Stimulated activated naive B cell treated with anti-CD40 and anti-IgM and Interleukin-4, amounts not matched to agents 10 μg/mL and 1 μg/mL and 100 μg/mL, for 72 hours (primary cell): ENCODE results near the gene FRAS1.
"Not testable (repeated sequence)": the region's sequence is repeated elsewhere in the genome, so short reads cannot be mapped to it uniquely, and the experiment has no call there.

ENCODE experiments used
- ATAC-seq, 2 donors: fragments of 150-1000 bp; cut with Tn5 transposase; replicated peaks; 2 replicates each; pipeline ENCODE4 v1.10.0; 2021; ENCODE audit warnings: moderate library complexity in 1 of 2
- DNase-seq: peaks from one replicate; pipeline ENCODE4 v3.0.0; 2021
- H3K27ac Mint-ChIP-seq: one replicate; pipeline ENCODE4 v1.8.0; 2022; ENCODE audit warnings: mild to moderate bottlenecking, mixed read lengths
- H3K27me3 Mint-ChIP-seq, 2 donors: one replicate each; pipeline ENCODE4 v1.8.0; 2022; ENCODE audit warnings: mixed read lengths in 2 of 2
- H3K36me3 Mint-ChIP-seq, 2 donors: one replicate each; pipeline ENCODE4 v1.8.0; 2022; ENCODE audit warnings: mixed read lengths in 2 of 2, mild to moderate bottlenecking in 1 of 2
- H3K4me1 Mint-ChIP-seq, 2 donors: one replicate each; pipeline ENCODE4 v1.8.0; 2022; ENCODE audit warnings: mixed read lengths in 2 of 2, mild to moderate bottlenecking in 1 of 2
- H3K4me3 Mint-ChIP-seq, 2 donors: one replicate each; pipeline ENCODE4 v1.8.0; 2022; ENCODE audit warnings: mild to moderate bottlenecking in 2 of 2, mixed read lengths in 2 of 2, moderate library complexity in 1 of 2
- H3K9me3 Mint-ChIP-seq, 2 donors: one replicate each; pipeline ENCODE4 v1.8.0; 2022; ENCODE audit warnings: mixed read lengths in 2 of 2, mild to moderate bottlenecking in 1 of 2

The FRAS1 gene

GRCh38 chr4:78426972-78427371, 369.8 kb downstream of the FRAS1 start:
- DNase-seq (no peak), ATAC-seq (no peak)
- Mint-ChIP-seq H3K4me3 (no peak overlapping the region), H3K9me3 (no peaks in the 10 kb centered on the region), H3K27ac (no peak overlapping the region), H3K36me3 (no peaks in the 10 kb centered on the region), H3K27me3 (peaks cover 6 to 7% of the 10 kb centered on the region in 2 donors), H3K4me1 (no peaks in the 10 kb centered on the region)

GRCh38 chr4:78428996-78429395, 371.9 kb downstream of the FRAS1 start:
- H3K27ac Mint-ChIP-seq = no peak overlapping the region
- H3K36me3 Mint-ChIP-seq = no peaks in the 10 kb centered on the region
- H3K4me1 Mint-ChIP-seq = no peaks in the 10 kb centered on the region
- no peaks in the 10 kb centered on the region for H3K9me3 Mint-ChIP-seq
- DNase-seq (no peak), ATAC-seq (no peak)
- no peaks in the 10 kb centered on the region for H3K27me3 Mint-ChIP-seq
- H3K4me3 Mint-ChIP-seq = no peak overlapping the region

- no peaks in the 10 kb centered on the region for H3K36me3 Mint-ChIP-seq
- H3K4me3 Mint-ChIP-seq = no peak overlapping the region
- peaks cover 0 to 5% of the 10 kb centered on the region in 2 donors for H3K27me3 Mint-ChIP-seq
- H3K27ac Mint-ChIP-seq = no peak overlapping the region
- H3K9me3 Mint-ChIP-seq = no peaks in the 10 kb centered on the region
- no peak for DNase-seq
- no peaks in the 10 kb centered on the region for H3K4me1 Mint-ChIP-seq
- no peak for ATAC-seq
Measured at GRCh38 chr4:78432896-78433295, 375.8 kb downstream of the FRAS1 start.

- no peaks in the 10 kb centered on the region for H3K9me3 Mint-ChIP-seq
- H3K27ac Mint-ChIP-seq = no peak overlapping the region
- H3K36me3 Mint-ChIP-seq = no peaks in the 10 kb centered on the region
- no peaks in the 10 kb centered on the region for H3K4me1 Mint-ChIP-seq
- H3K4me3 Mint-ChIP-seq = no peak overlapping the region
- peaks cover 9 to 13% of the 10 kb centered on the region in 2 donors for H3K27me3 Mint-ChIP-seq
- DNase-seq = no peak
- ATAC-seq = no peak
Measured at GRCh38 chr4:78437608-78438088, 380.5 kb downstream of the FRAS1 start.

- no peaks in the 10 kb centered on the region for H3K4me1 Mint-ChIP-seq
- H3K9me3 Mint-ChIP-seq = no peaks in the 10 kb centered on the region
- no peak overlapping the region for H3K27ac Mint-ChIP-seq
- DNase-seq = no peak
- H3K4me3 Mint-ChIP-seq = no peak overlapping the region
- no peak for ATAC-seq
- H3K27me3 Mint-ChIP-seq = peaks cover 9 to 13% of the 10 kb centered on the region in 2 donors
- H3K36me3 Mint-ChIP-seq = no peaks in the 10 kb centered on the region
Measured at GRCh38 chr4:78439328-78439727, 382.2 kb downstream of the FRAS1 start.

- no peak for ATAC-seq
- peaks cover 9 to 13% of the 10 kb centered on the region in 2 donors for H3K27me3 Mint-ChIP-seq
- H3K4me3 Mint-ChIP-seq = no peak overlapping the region
- DNase-seq = no peak
- H3K27ac Mint-ChIP-seq = no peak overlapping the region
- H3K9me3 Mint-ChIP-seq = no peaks in the 10 kb centered on the region
- no peaks in the 10 kb centered on the region for H3K36me3 Mint-ChIP-seq
- H3K4me1 Mint-ChIP-seq = no peaks in the 10 kb centered on the region
Measured at GRCh38 chr4:78441756-78442155, 384.6 kb downstream of the FRAS1 start.

- Mint-ChIP-seq H3K4me1 (peaks cover 5 to 7% of the 10 kb centered on the region in 2 donors), H3K9me3 (peaks cover 5 to 8% of the 10 kb centered on the region in 2 donors), H3K4me3 (no peak overlapping the region), H3K27ac (no peak overlapping the region), H3K36me3 (no peaks in the 10 kb centered on the region), H3K27me3 (peaks cover 0 to 5% of the 10 kb centered on the region in 2 donors)
- no peak for DNase-seq
- no peak for ATAC-seq
Measured at GRCh38 chr4:78446619-78447018, 389.5 kb downstream of the FRAS1 start.

- H3K4me3 Mint-ChIP-seq = no peak overlapping the region
Measured at GRCh38 chr4:78451407-78451806, 394.3 kb downstream of the FRAS1 start.

GRCh38 chr4:78454016-78454415, 396.9 kb downstream of the FRAS1 start:
- Mint-ChIP-seq H3K27ac (no peak overlapping the region), H3K9me3 (peaks cover 5 to 8% of the 10 kb centered on the region in 2 donors), H3K27me3 (peaks cover 21 to 23% of the 10 kb centered on the region in 2 donors), H3K4me1 (peaks cover 5 to 15% of the 10 kb centered on the region in 2 donors), H3K4me3 (no peak overlapping the region), H3K36me3 (no peaks in the 10 kb centered on the region)
- DNase-seq (no peak), ATAC-seq (no peak)

More at GRCh38 chr4:78451407-78451806, 394.3 kb downstream of the FRAS1 start:
- Mint-ChIP-seq H3K4me1 (peaks cover 5 to 13% of the 10 kb centered on the region in 2 donors), H3K27me3 (peaks cover 16 to 23% of the 10 kb centered on the region in 2 donors), H3K9me3 (peaks cover 5 to 8% of the 10 kb centered on the region in 2 donors), H3K36me3 (no peaks in the 10 kb centered on the region), H3K27ac (no peak overlapping the region)
- DNase-seq (no peak), ATAC-seq (peak; percentile 64 to 83)

GRCh38 chr4:78457751-78458150, 400.6 kb downstream of the FRAS1 start:
- peaks cover 16 to 22% of the 10 kb centered on the region in 2 donors for H3K27me3 Mint-ChIP-seq
- no peak overlapping the region for H3K4me3 Mint-ChIP-seq
- peaks cover 4 to 9% of the 10 kb centered on the region in 2 donors for H3K4me1 Mint-ChIP-seq
- no peaks in the 10 kb centered on the region for H3K36me3 Mint-ChIP-seq
- no peak overlapping the region for H3K27ac Mint-ChIP-seq
- DNase-seq (no peak), ATAC-seq (no peak)
- no peaks in the 10 kb centered on the region for H3K9me3 Mint-ChIP-seq

GRCh38 chr4:78459327-78459726, 402.2 kb downstream of the FRAS1 start:
- Mint-ChIP-seq H3K4me3 (no peak overlapping the region), H3K4me1 (peaks cover 4 to 7% of the 10 kb centered on the region in 2 donors), H3K27me3 (peaks cover 14 to 16% of the 10 kb centered on the region in 2 donors), H3K36me3 (no peaks in the 10 kb centered on the region), H3K9me3 (no peaks in the 10 kb centered on the region), H3K27ac (no peak overlapping the region)
- ATAC-seq = peak; percentile 61 to 73
- no peak for DNase-seq

GRCh38 chr4:78460368-78460767, 403.2 kb downstream of the FRAS1 start:
- ATAC-seq (no peak), DNase-seq (no peak)
- Mint-ChIP-seq H3K9me3 (no peaks in the 10 kb centered on the region), H3K4me3 (no peak overlapping the region), H3K27me3 (peaks cover 4 to 14% of the 10 kb centered on the region in 2 donors), H3K27ac (no peak overlapping the region), H3K4me1 (peaks cover 4 to 7% of the 10 kb centered on the region in 2 donors), H3K36me3 (no peaks in the 10 kb centered on the region)

- ATAC-seq = no peak
- Mint-ChIP-seq H3K36me3 (no peaks in the 10 kb centered on the region), H3K4me3 (no peak overlapping the region)
Measured at GRCh38 chr4:78464265-78464664, 407.1 kb downstream of the FRAS1 start.

GRCh38 chr4:78467223-78467622, 410.1 kb downstream of the FRAS1 start:
- H3K4me1 Mint-ChIP-seq, ATAC-seq, H3K9me3 Mint-ChIP-seq: not testable (repeated sequence)

More at GRCh38 chr4:78464265-78464664, 407.1 kb downstream of the FRAS1 start:
- peaks cover 14 to 18% of the 10 kb centered on the region in 2 donors for H3K27me3 Mint-ChIP-seq
- peaks cover 0 to 6% of the 10 kb centered on the region in 2 donors for H3K9me3 Mint-ChIP-seq
- H3K4me1 Mint-ChIP-seq = peaks cover 2 to 3% of the 10 kb centered on the region in 2 donors
- DNase-seq = no peak
- no peak overlapping the region for H3K27ac Mint-ChIP-seq

GRCh38 chr4:78468272-78468671, 411.1 kb downstream of the FRAS1 start:
- H3K36me3 Mint-ChIP-seq = no peaks in the 10 kb centered on the region
- H3K9me3 Mint-ChIP-seq = peaks cover 0 to 6% of the 10 kb centered on the region in 2 donors
- no peaks in the 10 kb centered on the region for H3K4me1 Mint-ChIP-seq

More at GRCh38 chr4:78467223-78467622, 410.1 kb downstream of the FRAS1 start:
- H3K4me3 Mint-ChIP-seq, H3K27ac Mint-ChIP-seq, H3K36me3 Mint-ChIP-seq, DNase-seq: not testable (repeated sequence)
- H3K27me3 Mint-ChIP-seq = peaks cover 14 to 35% of the 10 kb centered on the region in 2 donors

More at GRCh38 chr4:78468272-78468671, 411.1 kb downstream of the FRAS1 start:
- no peak overlapping the region for H3K4me3 Mint-ChIP-seq
- no peak overlapping the region for H3K27ac Mint-ChIP-seq
- peaks cover 14 to 35% of the 10 kb centered on the region in 2 donors for H3K27me3 Mint-ChIP-seq
- DNase-seq (no peak), ATAC-seq (no peak)
